Measurements from ENCODE around the gene ARFGEF3.
"Not testable (repeated sequence)": the region's sequence is repeated elsewhere in the genome, so short reads cannot be mapped to it uniquely, and the experiment has no call there.

The ARFGEF3 gene

GRCh38 chr6:138310821-138311220 lies 149.1 kb downstream of the ARFGEF3 start:
- DNase-seq = peak; percentile 22

- DNase-seq = no peak
Measured at GRCh38 chr6:138311268-138311667, 149.5 kb downstream of the ARFGEF3 start.

DNA sequence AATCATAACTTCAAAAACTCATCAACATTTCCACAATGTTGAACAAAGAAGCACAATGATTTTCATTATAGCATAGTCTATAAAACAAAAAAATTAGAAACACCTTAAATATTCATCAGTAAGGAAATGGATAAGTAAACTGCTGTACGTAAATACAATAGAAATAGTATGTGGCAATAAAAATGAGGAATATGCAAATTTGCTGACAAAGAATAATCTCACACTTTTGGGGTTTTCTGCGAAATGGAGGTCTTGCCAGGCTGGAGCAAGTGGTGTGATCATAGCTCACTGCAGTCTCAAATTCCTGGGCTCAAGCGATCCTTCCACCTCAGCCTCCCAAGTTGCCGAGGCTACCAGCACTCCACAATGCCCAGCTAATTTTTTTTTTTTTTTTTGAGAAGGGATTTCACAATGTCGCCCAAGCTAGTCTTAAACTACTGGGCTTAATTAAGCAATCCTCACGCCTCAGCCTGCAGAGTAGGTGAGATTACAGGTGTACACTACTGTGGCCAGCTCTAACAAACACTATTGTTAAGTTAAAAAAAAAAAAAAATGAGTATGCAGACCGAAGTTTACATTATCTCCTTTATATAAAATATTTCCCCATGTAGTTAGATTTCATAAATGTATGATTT lies 157.1 kb downstream of the ARFGEF3 start:
- DNase-seq = no peak

- DNase-seq = no peak
Measured at GRCh38 chr6:138321934-138322333, 160.2 kb downstream of the ARFGEF3 start.

DNA sequence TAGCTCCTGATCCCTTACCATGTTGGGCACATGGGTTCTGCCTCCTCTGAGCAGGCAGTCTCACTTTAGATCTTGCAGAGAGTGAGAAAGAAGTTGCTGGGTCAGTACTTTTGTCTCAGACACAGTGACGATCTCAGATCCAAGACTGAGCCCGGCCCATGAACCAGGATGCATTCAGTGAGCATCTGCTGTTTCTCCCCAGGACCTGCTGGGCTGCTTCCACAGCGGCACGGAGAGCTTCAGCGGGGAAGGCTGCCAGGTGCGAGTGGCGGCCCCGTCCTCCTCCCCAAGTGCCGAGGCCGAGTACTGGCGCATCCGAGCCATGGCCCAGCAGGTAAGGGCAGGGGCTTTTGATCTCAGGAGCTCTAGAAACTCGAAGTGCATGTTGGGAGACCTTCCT lies 162.1 kb downstream of the ARFGEF3 start:
- DNase-seq = no peak

GRCh38 chr6:138328210-138328609 lies 166.5 kb downstream of the ARFGEF3 start:
- no peak for DNase-seq

GRCh38 chr6:138330763-138331162 lies 169.0 kb downstream of the ARFGEF3 start:
- no peak for DNase-seq

DNA sequence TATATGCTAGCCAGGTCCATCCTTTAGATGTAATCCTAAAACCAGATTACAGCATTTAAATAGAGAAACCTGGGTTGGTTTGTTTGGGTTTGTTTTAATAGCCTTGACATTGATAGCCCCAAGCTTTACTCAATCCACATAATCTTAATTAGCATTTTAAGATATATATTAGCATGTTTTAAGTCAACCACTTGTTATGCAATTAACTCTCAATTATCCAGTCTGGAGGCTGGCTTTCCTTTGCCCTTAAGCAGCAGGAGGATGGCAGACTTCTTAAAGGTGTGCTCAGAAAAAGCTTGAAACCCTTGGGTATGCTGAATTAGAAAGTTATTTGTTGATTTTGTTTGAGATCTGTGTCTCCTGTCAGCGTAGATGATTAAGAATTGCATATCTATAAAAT lies 169.7 kb downstream of the ARFGEF3 start:
- no peak for DNase-seq

- no peak for DNase-seq
Measured at GRCh38 chr6:138331984-138332383, 170.2 kb downstream of the ARFGEF3 start.

DNA sequence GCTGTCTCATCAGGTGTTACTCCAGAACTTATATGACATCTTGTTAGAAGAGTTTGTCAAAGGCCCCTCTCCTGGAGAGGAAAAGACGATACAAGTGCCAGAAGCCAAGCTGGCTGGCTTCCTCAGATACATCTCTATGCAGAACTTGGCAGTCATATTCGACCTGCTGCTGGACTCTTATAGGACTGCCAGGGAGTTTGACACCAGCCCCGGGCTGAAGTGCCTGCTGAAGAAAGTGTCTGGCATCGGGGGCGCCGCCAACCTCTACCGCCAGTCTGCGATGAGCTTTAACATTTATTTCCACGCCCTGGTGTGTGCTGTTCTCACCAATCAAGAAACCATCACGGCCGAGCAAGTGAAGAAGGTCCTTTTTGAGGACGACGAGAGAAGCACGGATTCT lies 172.3 kb downstream of the ARFGEF3 start:
- DNase-seq = no peak

- DNase-seq = no peak
Measured at GRCh38 chr6:138334963-138335362, 173.2 kb downstream of the ARFGEF3 start.

DNA sequence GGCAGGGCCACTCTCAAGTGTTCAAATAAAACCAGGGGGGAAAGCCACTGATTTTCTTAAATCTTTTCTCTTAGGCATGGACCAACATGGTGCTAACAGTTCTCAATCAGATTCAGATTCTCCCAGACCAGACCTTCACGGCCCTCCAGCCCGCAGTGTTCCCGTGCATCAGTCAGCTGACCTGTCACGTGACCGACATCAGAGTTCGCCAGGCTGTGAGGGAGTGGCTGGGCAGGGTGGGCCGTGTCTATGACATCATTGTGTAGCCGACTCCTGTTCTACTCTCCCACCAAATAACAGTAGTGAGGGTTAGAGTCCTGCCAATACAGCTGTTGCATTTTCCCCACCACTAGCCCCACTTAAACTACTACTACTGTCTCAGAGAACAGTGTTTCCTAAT lies 174.5 kb downstream of the ARFGEF3 start:
- no peak for DNase-seq

- DNase-seq = no peak
Measured at GRCh38 chr6:138337076-138337475, 175.3 kb downstream of the ARFGEF3 start.

- no peak for DNase-seq
Measured at GRCh38 chr6:138339024-138339423, 177.3 kb downstream of the ARFGEF3 start.

DNA sequence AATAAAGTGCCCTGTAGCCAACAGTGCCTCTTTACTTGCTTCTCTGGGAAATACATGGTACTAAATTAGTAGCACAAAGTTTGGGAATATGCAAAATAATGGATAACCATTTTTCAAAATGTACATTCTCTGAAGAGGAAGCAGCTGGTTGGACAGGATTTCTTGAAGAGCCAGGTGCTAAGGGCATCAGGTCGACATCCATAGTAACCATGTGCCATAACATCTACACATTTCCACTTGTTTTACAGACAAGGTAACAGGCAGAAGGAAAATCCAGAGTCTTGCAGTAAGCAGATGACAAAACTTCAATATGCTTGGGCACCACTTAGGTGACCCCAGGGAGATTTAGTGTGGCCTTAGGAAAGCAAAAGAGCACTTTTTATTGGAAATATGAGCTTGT lies 179.4 kb downstream of the ARFGEF3 start:
- no peak for DNase-seq

DNA sequence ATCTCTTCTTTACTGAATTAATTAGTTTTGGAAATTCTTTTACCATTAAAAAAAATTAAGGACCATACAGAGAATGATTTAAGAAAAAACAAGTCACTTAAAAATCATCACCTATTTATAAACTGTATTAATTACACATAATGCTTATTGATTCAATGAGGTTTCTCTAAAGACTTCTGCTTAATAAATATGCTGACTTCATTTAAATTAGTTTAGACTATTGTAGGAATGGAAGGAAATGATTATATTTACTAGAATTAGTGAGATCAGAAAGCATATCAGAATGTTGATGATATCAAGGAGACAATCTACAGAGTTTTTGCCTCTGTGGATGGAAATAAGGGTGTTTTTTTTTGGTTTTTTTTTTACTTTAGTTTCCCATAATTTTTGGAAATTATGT lies 181.4 kb downstream of the ARFGEF3 start:
- no peak for DNase-seq

DNA sequence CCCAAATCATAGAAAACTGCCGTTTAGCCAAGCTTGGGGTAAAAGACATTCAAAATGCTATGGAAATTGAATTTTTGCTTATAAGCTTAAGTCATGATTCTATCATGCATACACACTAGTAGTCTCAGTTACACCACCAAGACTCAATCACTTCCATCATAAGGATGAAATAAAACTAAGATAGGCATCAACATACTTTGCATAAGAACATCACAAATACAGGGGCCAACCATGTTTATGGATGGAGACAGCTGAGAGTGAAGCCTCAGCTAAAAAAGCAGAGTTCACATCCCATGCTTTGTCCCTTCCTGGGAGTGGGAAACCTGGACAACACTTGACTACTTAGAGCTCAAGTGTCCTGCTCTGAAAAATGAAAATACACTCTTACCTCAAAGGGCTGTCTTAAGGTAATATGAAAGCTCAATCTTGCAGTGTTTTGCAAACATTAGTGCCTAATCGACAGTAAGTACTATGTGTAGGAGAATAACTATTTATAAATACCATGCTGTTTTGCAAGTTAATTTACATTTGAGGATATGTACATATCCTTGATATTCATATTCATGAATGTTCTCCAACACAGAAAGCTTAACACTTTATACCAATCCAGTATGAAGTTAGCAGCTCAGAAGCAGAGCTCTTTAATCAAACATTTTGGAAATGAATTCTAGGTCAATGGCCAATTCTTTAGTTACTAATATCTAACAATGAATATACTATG lies 184.0 kb downstream of the ARFGEF3 start:
- DNase-seq = no peak

GRCh38 chr6:138346302-138347195 lies 184.8 kb downstream of the ARFGEF3 start:
- no peak for DNase-seq

- DNase-seq = no peak
Measured at GRCh38 chr6:138347864-138348263, 186.1 kb downstream of the ARFGEF3 start.

GRCh38 chr6:138349891-138350290 lies 188.2 kb downstream of the ARFGEF3 start:
- no peak for DNase-seq

GRCh38 chr6:138357928-138358327 lies 196.2 kb downstream of the ARFGEF3 start:
- no peak for DNase-seq

DNA sequence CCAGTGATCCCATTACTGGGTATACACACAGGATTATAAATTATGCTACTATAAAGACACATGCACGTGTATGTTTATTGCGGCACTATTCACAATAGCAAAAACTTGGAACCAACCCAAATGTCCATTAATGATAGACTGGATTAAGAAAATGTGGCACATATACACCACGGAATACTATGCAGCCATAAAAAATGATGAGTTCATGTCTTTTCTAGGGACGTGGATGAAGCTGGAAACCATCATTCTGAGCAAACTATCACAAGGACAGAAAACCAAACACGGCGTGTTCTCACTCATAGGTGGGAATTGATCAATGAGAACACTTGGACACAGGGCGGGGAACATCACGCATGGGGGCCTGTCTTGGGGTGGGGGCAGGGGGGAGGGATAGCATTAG lies 206.9 kb downstream of the ARFGEF3 start:
- not testable (repeated sequence) for DNase-seq

GRCh38 chr6:138370631-138371451 lies 209.1 kb downstream of the ARFGEF3 start:
- DNase-seq = no peak

Measured in NCI-H1105 (cell line).